ENCODE data around the gene INPP5J. TPM values are rescaled to one million over a fixed set of nuclear protein-coding genes. Genes with fewer than 3 reads are reported as not detected.
"Not testable (repeated sequence)": the region's sequence is repeated elsewhere in the genome, so short reads cannot be mapped to it uniquely, and the experiment has no call there.

Gene INPP5J
- total RNA-seq, 4 donors from 2014 or later, result 0.20 to 1.0 (median 0.67) TPM

GRCh38 chr22:31162015-31162765 lies 39.4 kb downstream of the INPP5J start:
- 53 to 59% methylated on average over 5 of the region's 5 CpGs for WGBS, 2 donors
- Histone ChIP-seq H3K27me3 (no peaks in the 10 kb centered on the region), H3K4me1 (peaks cover 0 to 41% (median 17%) of the 10 kb centered on the region in 4 donors), H3K27ac (peak overlapping the region in 1 of 4 donors; percentile 97), H3K4me3 (no peak overlapping the region), H3K9me3 (no peaks in the 10 kb centered on the region), H3K36me3 (peaks cover 0 to 36% (median 0%) of the 10 kb centered on the region in 3 donors)
- no peak for TF ChIP-seq EP300 (IDR thresholded peaks at IDR 0.05)
- no peak for TF ChIP-seq POLR2A (IDR thresholded peaks at IDR 0.05)
- TF ChIP-seq, protein P1, sequence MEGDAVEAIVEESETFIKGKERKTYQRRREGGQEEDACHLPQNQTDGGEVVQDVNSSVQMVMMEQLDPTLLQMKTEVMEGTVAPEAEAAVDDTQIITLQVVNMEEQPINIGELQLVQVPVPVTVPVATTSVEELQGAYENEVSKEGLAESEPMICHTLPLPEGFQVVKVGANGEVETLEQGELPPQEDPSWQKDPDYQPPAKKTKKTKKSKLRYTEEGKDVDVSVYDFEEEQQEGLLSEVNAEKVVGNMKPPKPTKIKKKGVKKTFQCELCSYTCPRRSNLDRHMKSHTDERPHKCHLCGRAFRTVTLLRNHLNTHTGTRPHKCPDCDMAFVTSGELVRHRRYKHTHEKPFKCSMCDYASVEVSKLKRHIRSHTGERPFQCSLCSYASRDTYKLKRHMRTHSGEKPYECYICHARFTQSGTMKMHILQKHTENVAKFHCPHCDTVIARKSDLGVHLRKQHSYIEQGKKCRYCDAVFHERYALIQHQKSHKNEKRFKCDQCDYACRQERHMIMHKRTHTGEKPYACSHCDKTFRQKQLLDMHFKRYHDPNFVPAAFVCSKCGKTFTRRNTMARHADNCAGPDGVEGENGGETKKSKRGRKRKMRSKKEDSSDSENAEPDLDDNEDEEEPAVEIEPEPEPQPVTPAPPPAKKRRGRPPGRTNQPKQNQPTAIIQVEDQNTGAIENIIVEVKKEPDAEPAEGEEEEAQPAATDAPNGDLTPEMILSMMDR (IDR thresholded peaks at IDR 0.05), result peak in 1 of 5 experiments; percentile 13
- DNase-seq (ENCODE audit: low spot score in 2 of 2), result no peak

GRCh38 chr22:31170971-31171370 lies 48.2 kb downstream of the INPP5J start:
- peaks cover 0 to 16% (median 0%) of the 10 kb centered on the region in 3 donors for H3K36me3 ChIP-seq
- TF ChIP-seq, protein P1 (IDR thresholded peaks at IDR 0.05), result no peak
- TF ChIP-seq EP300 (IDR thresholded peaks at IDR 0.05) (no peak), POLR2A (IDR thresholded peaks at IDR 0.05) (no peak)
- H3K9me3 ChIP-seq, result no peaks in the 10 kb centered on the region
- no peak for DNase-seq (ENCODE audit: low spot score in 2 of 2)
- H3K4me3 ChIP-seq, result no peak overlapping the region
- no peaks in the 10 kb centered on the region for H3K27me3 ChIP-seq
- 95 to 96% methylated on average over 4 of the region's 4 CpGs for WGBS, 2 donors
- H3K27ac ChIP-seq, result peak overlapping the region in 1 of 4 donors; percentile 10
- H3K4me1 ChIP-seq, result peaks cover 0 to 53% (median 11%) of the 10 kb centered on the region in 4 donors

DNA sequence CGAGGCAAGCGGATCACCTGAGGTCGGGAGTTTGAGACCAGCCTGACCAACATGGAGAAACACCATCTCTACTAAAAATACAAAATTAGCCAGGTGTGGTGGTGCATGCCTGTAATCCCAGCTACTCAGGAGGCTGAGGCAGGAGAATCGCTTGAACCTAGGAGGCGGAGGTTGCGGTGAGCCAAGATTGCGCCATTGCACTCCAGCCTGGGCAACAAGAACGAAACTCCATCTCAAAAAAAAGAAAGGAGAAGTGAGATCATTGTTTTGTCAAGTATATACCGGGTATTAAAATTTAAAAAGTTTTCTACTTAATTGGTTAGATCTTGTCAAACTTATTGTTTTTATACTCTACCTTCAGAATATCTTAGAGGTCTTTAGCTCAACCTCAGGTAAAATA lies 49.0 kb downstream of the INPP5J start:
- peaks cover 0 to 12% (median 0%) of the 10 kb centered on the region in 3 donors for H3K36me3 ChIP-seq
- DNase-seq (ENCODE audit: low spot score in 2 of 2); H3K9me3 ChIP-seq; H3K27me3 ChIP-seq; H3K4me3 ChIP-seq: not testable (repeated sequence)
- WGBS, 2 donors, result 88 to 91% methylated on average over 9 of the region's 9 CpGs
- H3K4me1 ChIP-seq, result peaks cover 0 to 55% (median 11%) of the 10 kb centered on the region in 4 donors
- peak overlapping the region in 1 of 4 donors; percentile 34 for H3K27ac ChIP-seq

GRCh38 chr22:31173386-31174145 lies 50.8 kb downstream of the INPP5J start:
- no peak overlapping the region for H3K4me3 ChIP-seq
- H3K4me1 ChIP-seq, result peaks cover 0 to 48% (median 5%) of the 10 kb centered on the region in 4 donors
- H3K27ac ChIP-seq, result peak overlapping the region in 1 of 4 donors; percentile 38
- no peaks in the 10 kb centered on the region for H3K9me3 ChIP-seq
- peaks cover 0 to 8% (median 0%) of the 10 kb centered on the region in 3 donors for H3K36me3 ChIP-seq
- TF ChIP-seq EP300 (IDR thresholded peaks at IDR 0.05), result no peak
- TF ChIP-seq, protein P1 (IDR thresholded peaks at IDR 0.05), result no peak
- no peak for TF ChIP-seq POLR2A (IDR thresholded peaks at IDR 0.05)
- 70 to 78% methylated on average over 5 of the region's 5 CpGs for WGBS, 2 donors
- no peak for DNase-seq (ENCODE audit: low spot score in 2 of 2)
- no peaks in the 10 kb centered on the region for H3K27me3 ChIP-seq

DNA sequence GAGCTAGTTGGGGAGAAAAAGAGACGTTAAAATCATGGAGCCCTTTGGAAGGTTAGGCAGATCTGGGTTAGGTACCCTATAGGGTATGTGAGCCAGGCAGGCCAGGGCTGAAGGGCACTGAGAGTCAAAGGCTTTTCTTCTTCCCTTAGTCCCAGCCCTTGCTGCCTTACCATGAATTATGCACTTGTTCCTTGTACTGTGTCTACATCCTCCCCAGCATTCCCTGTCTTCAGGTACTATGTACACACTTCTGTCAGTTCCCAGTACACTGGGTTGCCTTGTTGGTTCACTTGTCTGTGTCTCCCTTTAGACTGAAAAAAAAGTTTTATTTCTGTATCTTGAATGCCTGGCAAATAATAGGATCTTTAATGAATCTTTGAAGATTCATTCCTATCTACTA lies 54.2 kb downstream of the INPP5J start:
- no peaks in the 10 kb centered on the region for H3K27me3 ChIP-seq
- peaks cover 0 to 44% (median 2%) of the 10 kb centered on the region in 4 donors for H3K4me1 ChIP-seq
- WGBS, 2 donors, result 93% methylated on average over 1 of the region's 1 CpG
- no peaks in the 10 kb centered on the region for H3K9me3 ChIP-seq
- DNase-seq (ENCODE audit: low spot score in 2 of 2), result no peak
- TF ChIP-seq, protein P1 (IDR thresholded peaks at IDR 0.05), result no peak
- TF ChIP-seq POLR2A (IDR thresholded peaks at IDR 0.05), result no peak
- no peak for TF ChIP-seq EP300 (IDR thresholded peaks at IDR 0.05)
- peak overlapping the region in 1 of 4 donors; percentile 38 for H3K27ac ChIP-seq
- H3K36me3 ChIP-seq, result peaks cover 0 to 8% (median 0%) of the 10 kb centered on the region in 3 donors
- no peak overlapping the region for H3K4me3 ChIP-seq

Measured in tibial nerve (tissue), 4 donors.